ENCODE data around the gene PXDN. TPM values are rescaled to one million over a fixed set of nuclear protein-coding genes. Genes with fewer than 3 reads are reported as not detected.
A peak's percentile ranks its signal among the peaks of the same experiment; 100 is the strongest.
"Not testable (repeated sequence)": the region's sequence is repeated elsewhere in the genome, so short reads cannot be mapped to it uniquely, and the experiment has no call there.

Gene PXDN
- total and polyA plus RNA-seq, 9 donors, result 36.0 to 116 (median 54.5) TPM

GRCh38 chr2:1702186-1702565 is 42.1 kb downstream of the PXDN start:
- 87 to 94% (median 89%) methylated on average over 7 of the region's 7 CpGs for WGBS, 3 donors
- DNase-seq, result no peak
- Histone ChIP-seq H3K4me3 (no peak overlapping the region), H3K27me3 (no peaks in the 10 kb centered on the region), H3K36me3 (no peaks in the 10 kb centered on the region), H3K4me1 (ENCODE audit: insufficient read depth) (peaks cover 12% of the 10 kb centered on the region), H3K27ac (no peak overlapping the region), H3K9me3 (no peaks in the 10 kb centered on the region)
- intact Hi-C loops (cut with DNase I), result no loop called here
- no peak for TF ChIP-seq EP300 (IDR thresholded peaks at IDR 0.05)
- no peak for TF ChIP-seq POLR2A (IDR thresholded peaks at IDR 0.05)
- no peak for TF ChIP-seq CTCF (IDR thresholded peaks at IDR 0.05)

DNA sequence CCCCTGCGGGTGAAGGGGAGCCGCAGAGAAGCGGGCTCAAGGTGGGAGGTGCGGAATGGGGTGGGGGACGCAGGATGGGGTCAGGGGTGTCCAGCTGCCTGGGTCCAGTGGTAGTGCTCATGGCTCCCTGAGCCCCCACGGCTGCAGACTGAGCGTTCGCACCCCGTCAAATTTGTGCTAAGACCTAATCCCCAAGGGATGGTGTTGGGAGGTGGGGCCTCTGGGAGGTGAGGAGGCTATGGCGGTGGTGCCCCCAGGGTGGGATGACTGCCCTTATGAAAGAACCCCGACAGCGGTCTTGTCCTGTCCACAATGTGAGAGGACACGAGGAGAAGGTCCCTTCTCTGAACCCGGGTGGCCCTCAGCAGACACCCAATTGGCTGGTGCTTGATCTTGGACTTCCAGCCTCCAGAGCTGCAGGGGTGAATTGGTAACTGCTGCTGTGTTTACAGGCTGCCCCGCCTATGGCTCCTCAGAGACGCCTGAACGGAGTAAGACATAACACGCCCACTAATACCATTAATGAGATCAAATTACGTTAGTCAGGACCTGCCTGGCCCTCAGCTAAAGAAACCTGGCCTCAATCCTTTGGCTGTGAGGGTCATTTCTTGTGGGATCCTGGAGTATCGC is 42.6 kb downstream of the PXDN start:
- no peak for TF ChIP-seq EP300 (IDR thresholded peaks at IDR 0.05)
- no peak for TF ChIP-seq POLR2A (IDR thresholded peaks at IDR 0.05)
- TF ChIP-seq CTCF (IDR thresholded peaks at IDR 0.05), result no peak

DNA sequence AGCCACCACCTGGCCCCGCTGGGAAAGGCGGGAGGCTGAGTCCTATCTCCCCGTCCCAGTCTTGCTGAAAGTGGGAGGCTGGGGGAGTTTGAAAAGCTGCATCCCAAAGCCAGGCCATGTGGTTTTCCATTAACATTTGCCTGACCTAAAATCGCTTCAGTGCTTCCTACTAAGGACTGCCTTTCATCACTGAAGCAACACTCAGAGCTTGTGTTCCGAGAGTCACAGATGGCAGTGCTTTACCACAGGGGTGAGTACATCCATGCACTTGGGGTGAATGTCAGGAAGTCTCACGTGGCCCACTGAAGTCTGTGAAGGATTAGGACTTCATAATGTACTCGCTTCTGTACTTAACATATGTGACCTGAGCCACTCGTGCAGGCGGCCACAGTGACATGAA is 43.3 kb downstream of the PXDN start:
- H3K27ac ChIP-seq, result no peak overlapping the region
- WGBS, 3 donors, result 85 to 90% (median 88%) methylated on average over 9 of the region's 9 CpGs
- no peak for DNase-seq
- intact Hi-C loops (cut with DNase I), result no loop called here
- no peaks in the 10 kb centered on the region for H3K9me3 ChIP-seq
- no peaks in the 10 kb centered on the region for H3K27me3 ChIP-seq
- TF ChIP-seq POLR2A (IDR thresholded peaks at IDR 0.05) (no peak), EP300 (IDR thresholded peaks at IDR 0.05) (no peak), CTCF (IDR thresholded peaks at IDR 0.05) (no peak)
- no peaks in the 10 kb centered on the region for H3K36me3 ChIP-seq
- H3K4me1 ChIP-seq (ENCODE audit: insufficient read depth), result peaks cover 12% of the 10 kb centered on the region
- H3K4me3 ChIP-seq, result no peak overlapping the region

More for the DNA sequence above, 42.6 kb downstream of the PXDN start:
- WGBS, 3 donors, result 85 to 88% (median 87%) methylated on average over 20 of the region's 20 CpGs
- no peaks in the 10 kb centered on the region for H3K36me3 ChIP-seq
- no peak overlapping the region for H3K27ac ChIP-seq
- H3K4me1 ChIP-seq (ENCODE audit: insufficient read depth), result peaks cover 12% of the 10 kb centered on the region
- no peak overlapping the region for H3K4me3 ChIP-seq
- intact Hi-C loops (cut with DNase I), result no loop called here
- H3K9me3 ChIP-seq, result no peaks in the 10 kb centered on the region
- no peak for DNase-seq
- H3K27me3 ChIP-seq, result no peaks in the 10 kb centered on the region

DNA sequence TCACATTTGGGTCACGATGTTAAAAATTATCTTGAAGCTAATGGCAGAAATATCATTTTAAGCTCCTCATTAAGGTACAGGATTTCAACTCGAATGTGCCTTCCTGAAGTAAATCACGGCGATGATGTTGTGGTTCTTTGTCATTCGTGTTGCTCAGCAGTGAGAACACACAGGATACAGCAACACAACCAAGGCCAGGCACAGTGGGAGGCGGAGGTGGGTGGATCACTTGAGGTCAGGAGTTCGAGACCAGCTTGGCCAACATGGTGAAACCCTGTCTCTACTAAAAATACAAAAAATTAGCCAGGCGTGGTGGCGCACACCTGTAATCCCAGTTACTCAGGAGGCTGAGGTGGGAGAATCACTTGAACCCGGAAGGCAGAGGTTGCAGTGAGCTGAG is 43.9 kb downstream of the PXDN start:
- intact Hi-C loops (cut with DNase I); H3K9me3 ChIP-seq; H3K4me3 ChIP-seq; H3K27ac ChIP-seq; H3K4me1 ChIP-seq (ENCODE audit: insufficient read depth); H3K27me3 ChIP-seq; DNase-seq; H3K36me3 ChIP-seq: not testable (repeated sequence)
- 91 to 94% (median 94%) methylated on average over 10 of the region's 10 CpGs for WGBS, 3 donors

DNA sequence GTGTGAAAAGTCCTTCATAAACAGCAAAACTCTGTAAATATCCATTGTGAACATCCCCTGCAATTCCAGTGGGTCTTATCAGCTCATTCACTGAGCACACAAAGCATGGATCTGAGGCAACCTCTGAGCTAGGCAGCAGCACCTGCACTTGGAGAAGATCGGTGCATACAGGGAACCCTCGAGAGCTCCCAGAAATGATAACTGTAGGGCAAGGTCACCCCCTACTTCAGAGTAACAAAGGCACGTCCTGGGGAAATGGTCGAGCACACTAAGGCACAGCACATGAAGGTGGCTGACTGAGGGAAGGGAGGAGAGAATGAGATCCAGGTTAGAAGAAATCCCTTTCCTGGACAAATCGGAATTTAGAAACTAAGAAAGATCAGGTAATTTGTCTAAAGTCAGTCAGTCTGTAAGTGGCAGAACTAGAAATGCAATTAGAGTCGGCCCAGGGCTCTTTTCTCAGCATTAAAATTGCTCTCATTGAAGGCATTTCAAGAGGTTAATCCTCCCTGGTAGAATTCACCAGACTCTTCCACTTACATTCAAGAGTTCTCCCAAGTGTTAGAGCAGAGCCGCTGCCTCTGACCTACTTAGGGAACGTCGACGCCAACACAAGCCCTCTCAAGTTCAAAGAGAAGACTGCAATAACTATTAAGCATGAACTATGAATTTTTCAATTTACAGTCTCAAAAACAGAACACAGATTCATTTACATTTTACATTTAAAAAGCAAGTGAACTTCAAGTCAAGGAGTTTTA is 45.9 kb downstream of the PXDN start:
- H3K27ac ChIP-seq, result peak overlapping the region in 1 of 2 donors; percentile 23
- DNase-seq, result peak in 1 of 5 donors; percentile 23
- H3K4me3 ChIP-seq, result no peak overlapping the region
- no peaks in the 10 kb centered on the region for H3K9me3 ChIP-seq
- no peaks in the 10 kb centered on the region for H3K36me3 ChIP-seq
- 20 to 36% (median 24%) methylated on average over 10 of the region's 10 CpGs for WGBS, 3 donors
- intact Hi-C loops (cut with DNase I), result no loop called here
- TF ChIP-seq EP300 (IDR thresholded peaks at IDR 0.05), result no peak
- no peak for TF ChIP-seq CTCF (IDR thresholded peaks at IDR 0.05)
- TF ChIP-seq POLR2A (IDR thresholded peaks at IDR 0.05), result no peak
- H3K27me3 ChIP-seq, result no peaks in the 10 kb centered on the region
- H3K4me1 ChIP-seq (ENCODE audit: insufficient read depth), result peaks cover 8% of the 10 kb centered on the region
